ENCODE data around the gene OR5C1.

DNA sequence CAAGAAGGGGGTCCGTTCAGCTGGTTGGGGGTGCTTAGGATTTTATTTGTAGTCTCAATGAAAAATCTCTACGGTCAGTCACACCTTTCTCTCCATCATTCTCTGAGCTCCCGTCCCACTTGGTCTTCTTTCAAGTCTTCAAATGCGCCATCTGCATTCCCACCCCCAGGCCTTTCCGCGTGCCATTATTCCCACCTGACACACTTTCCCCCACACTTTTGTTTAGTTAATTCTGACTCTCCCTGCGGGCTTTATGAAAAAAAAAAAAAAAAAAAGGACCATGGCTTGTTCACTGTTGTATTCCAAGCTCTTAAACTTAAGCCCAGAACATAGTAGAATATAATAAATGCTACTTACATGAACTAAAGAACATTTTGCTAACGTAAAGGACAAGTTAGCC is 11.7 kb upstream of the OR5C1 start:
- TF ChIP-seq CTCF (IDR thresholded peaks at IDR 0.05), result no peak
- no peak for TF ChIP-seq POLR2A (IDR thresholded peaks at IDR 0.05)
